NT2/D1 (cell line): ENCODE data around the gene PABPC3.

Experiments
- DNase-seq: peaks from one replicate; pipeline ENCODE4 v3.0.0-alpha.2; 2011; ENCODE audit warnings: low read depth, low spot score
- H3K27me3 ChIP-seq: 2 replicates; pipeline ENCODE4 v1.6.0; 2011; ENCODE audit warnings: mild to moderate bottlenecking; ENCODE audit not compliant: insufficient read length, insufficient read depth
- H3K36me3 ChIP-seq: 2 replicates; pipeline ENCODE4 v1.6.1; 2011; ENCODE audit warnings: mild to moderate bottlenecking, low read length, mixed read lengths; ENCODE audit not compliant: insufficient read depth, insufficient read length
- H3K4me1 ChIP-seq: 2 replicates; pipeline ENCODE4 v1.5.1; 2011; ENCODE audit not compliant: insufficient read depth, insufficient read length
- H3K4me3 ChIP-seq: 2 replicates; pipeline ENCODE4 v1.5.1; 2011; ENCODE audit warnings: low read depth; ENCODE audit not compliant: insufficient read length
- H3K9ac ChIP-seq: 2 replicates; pipeline ENCODE4 v1.6.0; 2011; ENCODE audit warnings: low read depth; ENCODE audit not compliant: insufficient read length
- H3K9me3 ChIP-seq: 2 replicates; pipeline ENCODE4 v1.5.1; 2011; ENCODE audit warnings: mild to moderate bottlenecking, low read length; ENCODE audit not compliant: insufficient read depth
- SUZ12 ChIP-seq: IDR thresholded peaks from 2 replicates; pipeline ENCODE4 v1.6.1; 2011; ENCODE audit not compliant: insufficient read length, insufficient read depth; ENCODE audit errors: extremely low read depth
- YY1 ChIP-seq: IDR thresholded peaks from 2 replicates; pipeline ENCODE4 v1.6.1; 2011; ENCODE audit not compliant: insufficient read length, insufficient read depth
- ZNF274 ChIP-seq: IDR thresholded peaks from 2 replicates; pipeline ENCODE4 v1.6.1; 2011; ENCODE audit warnings: mild to moderate bottlenecking, low read depth, low read length

PABPC3 gene

GRCh38 chr13:25095851-25096453 lies at the start of gene PABPC3:
TSS of gene PABPC3 (plus strand) at chr13:25096136. CDS start at chr13:25096199, 63 bp downstream.
- Histone ChIP-seq H3K4me1 (no peaks in the 10 kb centered on the region), H3K9ac (no peak within 1 kb of the TSS), H3K27me3 (no peaks in the 10 kb centered on the region), H3K9me3 (no peaks in the 10 kb centered on the region), H3K4me3 (no peak within 1 kb of the TSS), H3K36me3 (no peaks in the 10 kb centered on the region)
- TF ChIP-seq ZNF274 (no peak), YY1 (no peak), SUZ12 (no peak)
- DNase-seq = no peak

GRCh38 chr13:25046274-25046984 lies 49.5 kb upstream of the PABPC3 start:
- H3K4me1 ChIP-seq = no peaks in the 10 kb centered on the region
- TF ChIP-seq SUZ12 (no peak), ZNF274 (no peak), YY1 (no peak)
- H3K9ac ChIP-seq = peak overlapping the region; percentile 90
- peaks cover 10% of the 10 kb centered on the region for H3K36me3 ChIP-seq
- peaks cover 13% of the 10 kb centered on the region; the same call in 1 of the 2 replicates for H3K9me3 ChIP-seq
- no peaks in the 10 kb centered on the region for H3K27me3 ChIP-seq
- peak overlapping the region; percentile 81 for H3K4me3 ChIP-seq
- no peak for DNase-seq

DNA sequence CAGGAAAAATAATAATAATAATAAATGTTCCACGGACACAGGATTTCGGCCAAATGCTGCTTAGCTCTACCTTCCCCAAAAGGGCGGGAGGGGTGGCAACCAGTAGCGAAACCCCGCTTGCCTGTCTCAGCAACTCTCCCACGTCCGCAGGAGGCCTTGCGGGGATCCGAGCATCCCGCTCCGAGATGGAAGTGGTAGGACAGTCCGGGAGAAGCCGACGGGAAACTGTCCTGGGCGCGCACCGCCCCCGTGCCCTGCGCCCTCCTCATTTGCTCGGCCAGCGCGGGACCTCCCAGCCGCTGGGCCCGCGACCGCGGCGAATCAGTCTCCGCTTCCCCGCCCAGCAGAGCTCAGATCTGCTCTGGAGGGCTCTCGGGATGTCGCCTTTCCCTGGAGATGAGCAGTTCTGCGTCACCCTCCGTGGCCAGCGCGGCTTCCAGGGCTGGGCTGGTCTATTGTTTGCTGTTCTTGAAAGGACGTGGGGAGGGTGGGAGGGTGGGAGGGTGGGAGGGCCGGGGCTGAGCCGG lies 48.9 kb upstream of the PABPC3 start:
- TF ChIP-seq YY1 (no peak), SUZ12 (no peak), ZNF274 (no peak)
- Histone ChIP-seq H3K4me3 (peak overlapping the region; percentile 81), H3K36me3 (peaks cover 8% of the 10 kb centered on the region), H3K4me1 (no peaks in the 10 kb centered on the region), H3K27me3 (no peaks in the 10 kb centered on the region), H3K9ac (peak overlapping the region; percentile 90), H3K9me3 (peaks cover 14% of the 10 kb centered on the region; the same call in 1 of the 2 replicates)
- DNase-seq = peak; percentile 48

DNA sequence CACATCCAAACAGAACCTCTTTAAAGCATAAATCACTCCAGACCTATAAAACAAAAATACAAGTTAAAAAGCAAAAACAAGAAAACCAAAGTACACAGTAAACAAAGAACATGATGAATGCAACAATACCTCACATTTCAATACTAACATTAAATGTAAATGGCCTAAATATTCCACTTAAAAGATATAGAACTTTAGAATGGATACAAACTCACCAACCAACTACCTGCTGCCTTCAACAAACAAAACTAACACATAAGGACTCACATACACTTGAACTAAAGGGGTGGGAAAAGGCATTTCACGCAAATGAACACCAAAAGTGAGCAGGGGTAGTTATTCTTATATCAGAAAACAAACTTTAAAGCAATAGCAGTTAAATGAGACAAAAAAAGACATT lies 44.9 kb upstream of the PABPC3 start:
- H3K27me3 ChIP-seq = no peaks in the 10 kb centered on the region
- DNase-seq = no peak
- no peak overlapping the region for H3K9ac ChIP-seq
- H3K4me3 ChIP-seq = no peak overlapping the region
- peaks cover 14% of the 10 kb centered on the region; the same call in 1 of the 2 replicates for H3K9me3 ChIP-seq
- no peaks in the 10 kb centered on the region for H3K4me1 ChIP-seq
- no peaks in the 10 kb centered on the region for H3K36me3 ChIP-seq
- no peak for TF ChIP-seq ZNF274
- no peak for TF ChIP-seq SUZ12
- TF ChIP-seq YY1 = no peak

- H3K9ac ChIP-seq = no peak overlapping the region
- no peak overlapping the region for H3K4me3 ChIP-seq
- H3K9me3 ChIP-seq = peaks cover 13% of the 10 kb centered on the region
- H3K4me1 ChIP-seq = no peaks in the 10 kb centered on the region
- TF ChIP-seq ZNF274 (no peak), YY1 (no peak), SUZ12 (no peak)
- no peaks in the 10 kb centered on the region for H3K36me3 ChIP-seq
- DNase-seq = no peak
- no peaks in the 10 kb centered on the region for H3K27me3 ChIP-seq
Measured at GRCh38 chr13:25059166-25059565, 36.8 kb upstream of the PABPC3 start.

DNA sequence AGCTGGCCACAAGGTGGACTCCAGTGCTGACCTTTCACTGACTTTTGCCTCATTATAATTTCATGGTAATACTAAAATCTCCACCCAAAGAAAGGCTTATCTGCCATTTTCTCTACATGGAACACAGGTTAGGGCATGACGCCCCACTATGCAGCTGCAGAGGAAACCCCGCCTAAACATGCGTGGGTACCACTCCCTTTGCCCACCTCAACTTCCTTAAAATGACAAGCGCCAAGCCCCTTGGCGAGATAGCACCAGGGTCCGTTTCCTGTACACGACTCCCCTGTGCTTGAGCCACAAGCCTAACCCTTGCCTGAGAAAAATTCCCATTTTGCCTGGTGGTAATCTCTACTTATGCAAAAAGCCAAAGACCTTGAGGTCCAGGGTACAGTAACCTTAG lies 36.0 kb upstream of the PABPC3 start:
- Histone ChIP-seq H3K36me3 (no peaks in the 10 kb centered on the region), H3K27me3 (no peaks in the 10 kb centered on the region), H3K9me3 (peaks cover 19% of the 10 kb centered on the region), H3K9ac (no peak overlapping the region), H3K4me1 (no peaks in the 10 kb centered on the region), H3K4me3 (no peak overlapping the region)
- TF ChIP-seq SUZ12 (no peak), YY1 (no peak), ZNF274 (no peak)
- DNase-seq = no peak

DNA sequence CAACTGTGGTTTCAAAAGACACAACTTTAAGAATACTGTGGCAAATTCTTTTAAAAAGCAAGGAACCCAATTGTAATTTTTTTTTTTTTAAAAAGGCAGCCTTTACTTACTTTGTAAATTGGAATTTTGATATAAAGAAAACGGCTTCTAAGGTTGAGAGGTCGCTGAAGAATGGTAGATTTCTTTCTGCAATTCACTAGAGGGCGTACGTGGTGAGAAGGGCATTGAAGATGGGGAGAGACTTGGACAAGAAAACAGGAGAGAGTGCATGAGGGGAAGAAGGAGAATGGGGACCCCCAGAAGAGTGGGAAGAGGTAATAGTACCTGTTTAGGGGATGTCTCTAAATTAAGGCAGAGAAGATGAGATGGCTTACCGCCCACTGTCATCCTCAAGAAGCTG lies 33.5 kb upstream of the PABPC3 start:
- H3K36me3 ChIP-seq = no peaks in the 10 kb centered on the region
- TF ChIP-seq SUZ12 = no peak
- no peak for TF ChIP-seq YY1
- no peak for TF ChIP-seq ZNF274
- H3K4me1 ChIP-seq = no peaks in the 10 kb centered on the region
- H3K9me3 ChIP-seq = peaks cover 43% of the 10 kb centered on the region
- no peak overlapping the region for H3K9ac ChIP-seq
- H3K4me3 ChIP-seq = no peak overlapping the region
- no peak for DNase-seq
- no peaks in the 10 kb centered on the region for H3K27me3 ChIP-seq
